G401 (cell line): ENCODE measurements around the gene DRP2. TPM values are rescaled to one million over a fixed set of nuclear protein-coding genes. Genes with fewer than 3 reads are reported as not detected.
A peak's percentile ranks its signal among the peaks of the same experiment; 100 is the strongest.
"Not testable (repeated sequence)": the region's sequence is repeated elsewhere in the genome, so short reads cannot be mapped to it uniquely, and the experiment has no call there.

Source experiments
- DNase-seq: peaks from one replicate; pipeline ENCODE4 v3.0.0-alpha.2; 2015; ENCODE audit warnings: low spot score
- in situ Hi-C: cut with HindIII; loops from 2 replicates; pipeline ENCODE4 v1.10.0; 2016; ENCODE audit warnings: low sequenced_read_pairs, mixed read lengths
- total RNA-seq: library from RNA; depleted of rRNA; stranded (reverse); fragments of >200 nt; shearing (Covaris generic); gene quantifications from 2 replicates; pipeline ENCODE4 v1.2.3, GENCODE V29; 2014

DRP2 gene
- total RNA-seq, 1 experiment from 2014 or later: not detected

GRCh38 chrX:101230636-101231035 is 11.1 kb downstream of the DRP2 start:
- in situ Hi-C loops: no loop called here
- no peak for DNase-seq

- no peak for DNase-seq
- in situ Hi-C loops: no loop called here
These were observed 11.5 kb downstream of the DRP2 start for GRCh38 chrX:101231080-101231479.

DNA sequence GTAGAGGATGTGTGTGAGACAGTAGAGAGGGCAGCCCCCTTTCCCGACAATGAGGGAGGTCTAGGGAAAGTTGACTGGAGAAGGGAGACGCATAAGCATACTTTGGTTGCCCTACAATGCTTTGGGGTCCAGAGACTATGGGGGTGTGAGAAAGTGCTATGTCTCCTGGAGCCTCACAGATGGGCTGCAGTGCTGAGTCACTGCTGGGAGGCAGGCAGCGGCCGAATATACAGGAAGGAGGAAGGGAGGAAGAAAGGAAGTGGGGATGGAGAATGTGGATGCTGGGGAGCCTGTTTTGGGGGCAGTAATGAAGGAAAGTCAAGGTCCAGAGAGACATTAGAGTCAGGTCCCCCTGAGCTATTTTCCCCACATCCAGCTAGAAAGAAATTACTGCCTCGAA is 12.7 kb downstream of the DRP2 start:
- DNase-seq: no peak
- in situ Hi-C loops: no loop called here

GRCh38 chrX:101237041-101237440 is 17.5 kb downstream of the DRP2 start:
- no peak for DNase-seq
- in situ Hi-C loops: no loop called here

DNA sequence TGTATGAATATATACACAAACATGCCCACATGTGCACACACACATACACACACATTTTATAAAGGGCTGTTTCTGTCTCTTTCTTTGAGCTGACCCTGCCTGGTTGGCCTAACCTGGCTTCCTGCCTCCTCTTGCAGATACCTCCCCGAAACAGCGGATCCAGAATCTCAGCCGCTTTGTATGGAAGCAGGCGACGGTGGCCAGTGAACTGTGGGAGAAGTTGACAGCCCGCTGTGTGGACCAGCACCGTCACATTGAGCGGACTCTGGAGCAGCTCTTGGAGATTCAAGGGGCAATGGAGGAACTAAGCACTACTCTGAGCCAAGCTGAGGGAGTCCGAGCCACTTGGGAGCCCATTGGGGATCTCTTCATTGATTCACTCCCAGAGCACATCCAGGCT is 21.9 kb downstream of the DRP2 start:
- in situ Hi-C loops: no loop called here
- no peak for DNase-seq

- in situ Hi-C loops: no loop called here
- DNase-seq: no peak
These were observed 33.0 kb downstream of the DRP2 start for GRCh38 chrX:101252634-101253033.

DNA sequence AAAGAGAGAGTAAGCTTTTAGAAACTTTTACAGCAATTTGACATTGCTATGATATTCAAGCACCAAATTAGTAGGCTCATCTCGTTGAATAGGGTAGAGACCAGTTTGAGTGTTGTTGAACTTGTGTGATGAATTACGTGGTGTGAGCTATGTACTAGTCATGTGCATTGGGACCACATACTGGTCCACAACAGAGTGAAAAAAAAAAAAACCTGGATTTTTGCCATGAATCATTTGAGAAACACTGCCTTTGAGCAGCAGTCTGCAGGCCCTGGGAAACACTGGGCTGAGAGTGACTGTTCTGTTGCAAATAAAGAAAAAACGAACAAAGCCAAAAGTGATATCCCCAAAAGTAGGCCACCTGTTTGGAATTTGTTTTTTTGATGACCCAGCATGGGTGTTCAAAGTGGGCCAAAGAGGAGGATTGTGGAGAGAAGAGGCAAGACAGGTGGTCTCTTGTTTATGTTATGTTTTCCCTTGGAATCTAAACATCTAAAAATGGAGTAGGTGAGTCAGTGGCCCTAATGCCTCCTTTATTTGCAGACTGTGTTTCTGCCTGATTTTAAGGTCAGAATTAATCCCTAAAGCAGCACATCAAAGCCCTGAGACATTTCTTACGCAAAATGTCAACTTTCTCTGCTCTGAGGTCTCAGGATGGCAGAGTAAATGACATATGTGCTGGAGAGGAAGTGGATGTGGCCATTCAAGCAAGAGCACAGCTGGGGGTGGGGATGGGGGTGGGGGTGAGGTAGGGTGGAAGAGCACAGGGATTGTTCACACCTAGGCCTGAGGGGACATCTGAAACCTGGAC is 38.1 kb downstream of the DRP2 start:
- in situ Hi-C loops: no loop called here
- no peak for DNase-seq

DNA sequence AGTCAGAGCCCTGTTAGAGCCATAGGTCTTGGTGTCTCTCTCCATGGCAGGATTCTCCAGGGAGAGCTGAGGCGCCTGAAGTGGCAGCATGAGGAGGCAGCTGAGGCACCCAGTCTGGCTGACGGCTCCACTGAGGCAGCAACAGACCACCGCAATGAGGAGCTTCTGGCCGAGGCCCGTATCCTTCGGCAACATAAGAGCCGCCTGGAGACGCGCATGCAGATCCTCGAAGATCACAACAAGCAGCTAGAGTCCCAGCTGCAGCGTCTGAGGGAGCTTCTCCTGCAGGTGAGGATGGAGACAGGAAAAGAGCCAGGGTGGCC is 38.6 kb downstream of the DRP2 start:
- DNase-seq: no peak
- in situ Hi-C loops: no loop called here

DNA sequence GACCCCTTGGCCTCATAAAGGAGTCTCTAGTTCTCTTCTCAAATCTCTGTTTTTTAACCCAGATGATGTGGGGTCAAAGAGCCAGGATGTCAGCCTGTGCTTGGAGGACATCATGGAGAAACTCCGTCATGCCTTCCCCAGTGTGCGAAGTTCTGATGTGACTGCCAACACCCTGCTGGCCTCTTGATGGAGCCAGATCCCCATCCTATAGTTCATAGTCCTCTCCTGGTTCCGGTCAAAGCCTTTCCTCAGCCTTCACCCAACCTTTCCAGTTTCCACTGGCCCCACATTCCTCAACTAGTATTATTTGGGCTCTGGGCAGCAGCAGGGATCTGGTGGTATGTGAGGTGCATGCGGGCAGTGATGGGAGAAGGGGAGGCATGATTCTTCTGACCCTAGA is 40.8 kb downstream of the DRP2 start:
- in situ Hi-C loops: no loop called here
- no peak for DNase-seq

DNA sequence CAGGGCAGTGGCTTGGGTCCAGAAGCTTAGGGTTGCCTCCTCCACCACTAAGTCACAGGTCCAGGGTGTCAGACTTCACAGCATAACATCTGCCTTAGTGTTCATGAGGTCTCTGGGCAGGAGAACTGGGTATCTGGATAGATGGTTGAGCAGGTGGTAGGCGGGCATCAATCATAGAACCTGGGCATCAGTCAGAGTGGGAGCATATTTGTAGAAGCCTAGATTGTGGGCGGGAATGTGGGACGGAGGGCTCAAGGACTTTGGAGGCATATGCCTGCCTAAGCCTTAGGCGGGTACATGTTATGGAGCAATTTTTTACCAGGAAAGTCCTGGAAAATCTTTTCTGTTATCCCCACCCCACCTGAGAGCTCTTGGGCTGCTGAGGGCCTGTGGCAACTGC is 43.0 kb downstream of the DRP2 start:
- DNase-seq: no peak
- in situ Hi-C loops: no loop called here

GRCh38 chrX:101263766-101264165 is 44.2 kb downstream of the DRP2 start:
- in situ Hi-C loops: no loop called here
- no peak for DNase-seq

GRCh38 chrX:101265869-101266428 is 46.4 kb downstream of the DRP2 start:
- in situ Hi-C loops: no loop called here
- no peak for DNase-seq

DNA sequence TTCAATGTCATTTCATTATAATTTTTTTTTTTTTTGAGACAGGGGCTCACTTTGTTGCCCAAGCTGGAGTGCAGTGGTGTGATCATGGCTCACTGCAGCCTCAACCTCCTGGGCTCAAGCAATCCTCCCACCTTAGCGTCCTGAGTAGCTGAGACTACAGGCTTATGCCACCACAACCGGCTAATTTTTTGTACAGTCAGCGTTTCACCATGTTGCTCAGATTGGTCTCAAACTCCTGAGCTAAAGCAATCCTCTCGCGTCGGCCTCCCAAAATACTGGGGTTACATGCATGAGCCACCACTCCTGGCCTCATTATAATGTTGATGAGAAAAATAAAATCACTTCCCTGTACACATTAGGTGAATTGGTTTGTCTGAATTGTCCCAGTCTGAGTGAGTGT is 54.6 kb downstream of the DRP2 start:
- in situ Hi-C loops: no loop called here
- DNase-seq: no peak

- in situ Hi-C loops: no loop called here
- no peak for DNase-seq
These were observed 56.7 kb downstream of the DRP2 start for GRCh38 chrX:101276238-101276637.

GRCh38 chrX:101287402-101287801 is 67.8 kb downstream of the DRP2 start:
- DNase-seq: peak; percentile 46
- in situ Hi-C loops: no loop called here

GRCh38 chrX:101290957-101291603 is 71.5 kb downstream of the DRP2 start, which contains the start of gene TAF7L:
Gene TAF7L (minus strand): TSS chrX:101291334. CDS start chrX:101287543, 3,791 bp downstream.
- no peak for DNase-seq
- in situ Hi-C loops: no loop called here

- DNase-seq, in situ Hi-C loops: not testable (repeated sequence)
These were observed 76.0 kb downstream of the DRP2 start for GRCh38 chrX:101295603-101296002.

DNA sequence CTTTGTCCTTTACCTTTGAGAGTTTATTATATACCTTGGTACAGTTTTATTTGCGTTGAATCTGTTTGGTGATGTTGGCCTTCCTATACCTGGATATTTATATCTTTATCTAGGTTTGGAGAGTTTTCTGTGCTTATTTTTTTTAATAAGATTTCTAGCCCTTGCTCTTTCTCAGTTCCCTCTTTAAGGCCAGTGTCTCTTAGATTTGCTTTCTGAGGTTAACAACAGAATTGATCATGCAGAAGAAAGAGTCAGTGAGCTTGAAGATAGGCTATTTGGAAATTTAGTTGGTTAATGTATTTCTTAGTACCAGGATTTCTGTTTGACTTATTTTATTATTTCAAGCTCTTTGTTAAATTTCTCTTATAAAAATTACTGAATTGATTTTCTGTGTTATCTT is 84.2 kb downstream of the DRP2 start:
- in situ Hi-C loops: no loop called here
- DNase-seq: no peak
